NT2/D1 (cell line): Measurements from ENCODE around the gene HSD17B10.

ENCODE experiments used
- YY1 ChIP-seq: IDR thresholded peaks from 2 replicates; pipeline ENCODE4 v1.6.1; 2011; ENCODE audit not compliant: insufficient read length, insufficient read depth
- ZNF274 ChIP-seq: IDR thresholded peaks from 2 replicates; pipeline ENCODE4 v1.6.1; 2011; ENCODE audit warnings: mild to moderate bottlenecking, low read depth, low read length

DNA sequence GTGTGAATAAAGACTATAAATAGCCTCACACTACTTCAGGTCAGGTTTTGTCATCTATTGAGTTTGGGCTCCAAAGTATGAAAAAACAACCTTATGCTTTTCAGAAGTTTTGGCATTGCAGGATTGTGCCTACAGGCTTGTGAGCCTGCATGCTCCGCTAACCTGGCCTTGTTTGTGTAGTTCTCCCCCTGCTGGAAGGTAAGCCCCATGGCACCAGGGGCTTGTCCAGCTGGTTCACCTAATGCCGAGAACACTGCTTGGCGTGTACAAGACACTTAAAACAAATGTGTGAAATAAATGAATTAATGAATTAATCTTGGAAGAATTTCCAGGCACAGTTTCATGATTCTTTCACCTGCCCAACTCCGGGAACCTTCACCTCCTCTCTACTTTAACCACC, 1.8 kb upstream of the HSD17B10 start:
- TF ChIP-seq YY1 (no peak), ZNF274 (no peak)
